GM19397 (cell line): ENCODE data around the gene GRIK4.
A peak's percentile ranks its signal among the peaks of the same experiment; 100 is the strongest.
"Not testable (repeated sequence)": the region's sequence is repeated elsewhere in the genome, so short reads cannot be mapped to it uniquely, and the experiment has no call there.

ENCODE experiments used
- ATAC-seq: cut with Tn5 transposase; IDR thresholded peaks from one replicate; pipeline ENCODE4 v1.9.1; 2021; ENCODE audit warnings: mild to moderate bottlenecking, moderate library complexity; ENCODE audit not compliant: unreplicated experiment

GRIK4 gene

DNA sequence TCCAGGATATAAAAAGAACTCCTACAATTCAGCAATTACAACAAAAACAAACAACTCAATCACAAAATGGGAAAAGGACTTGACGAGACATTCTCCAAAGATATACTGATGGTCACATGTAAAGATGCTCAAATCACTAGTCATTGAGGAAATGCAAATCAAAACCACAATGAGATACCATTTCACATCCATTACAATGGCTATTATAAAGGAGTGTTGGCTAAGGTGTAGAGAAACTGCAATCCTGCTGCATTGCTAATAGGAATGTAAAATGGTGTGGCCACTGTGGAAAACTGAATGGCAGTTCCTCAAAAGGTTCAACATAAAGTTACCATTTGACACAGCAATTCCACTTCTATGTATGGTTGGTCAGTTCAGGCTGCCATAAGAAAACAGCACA lies 500.5 kb downstream of the GRIK4 start:
- ATAC-seq: no peak

DNA sequence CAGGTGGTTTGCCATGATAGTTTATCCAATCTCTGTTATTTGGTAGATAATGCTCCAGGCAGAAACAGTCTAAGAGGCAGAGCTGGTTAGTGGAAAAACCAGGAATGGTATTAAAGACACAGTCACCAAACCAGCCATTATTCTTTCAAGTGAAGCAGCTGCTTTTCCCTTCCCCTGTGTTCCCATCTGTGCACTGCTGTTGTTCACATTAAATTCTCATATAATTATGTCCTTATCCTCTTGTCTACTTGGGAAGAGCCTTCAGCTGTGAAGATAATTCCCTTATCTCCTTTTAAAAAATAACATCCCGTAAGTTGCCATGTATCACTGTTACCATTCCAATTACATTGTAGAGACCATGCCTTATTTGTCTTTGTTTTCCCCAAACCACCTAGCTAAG lies 507.2 kb downstream of the GRIK4 start:
- ATAC-seq: no peak

DNA sequence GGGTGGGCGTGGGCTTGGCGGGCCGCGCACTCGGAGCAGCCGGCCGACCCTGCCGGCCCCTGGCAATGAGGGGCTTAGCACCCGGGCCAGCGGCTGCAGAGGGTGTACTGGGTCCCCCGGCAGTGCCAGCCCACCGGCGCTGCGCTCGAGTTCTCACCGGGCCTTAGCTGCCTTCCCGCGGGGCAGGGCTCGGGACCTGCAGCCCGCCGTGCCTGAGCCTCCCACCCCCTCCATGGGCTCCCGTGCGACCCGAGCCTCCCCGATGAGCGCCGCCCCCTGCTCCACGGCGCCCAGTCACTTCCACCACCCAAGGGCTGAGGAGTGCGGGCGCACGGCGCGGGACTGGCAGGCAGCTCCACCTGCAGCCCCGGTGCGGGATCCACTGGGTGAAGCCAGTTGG lies 510.2 kb downstream of the GRIK4 start:
- not testable (repeated sequence) for ATAC-seq

DNA sequence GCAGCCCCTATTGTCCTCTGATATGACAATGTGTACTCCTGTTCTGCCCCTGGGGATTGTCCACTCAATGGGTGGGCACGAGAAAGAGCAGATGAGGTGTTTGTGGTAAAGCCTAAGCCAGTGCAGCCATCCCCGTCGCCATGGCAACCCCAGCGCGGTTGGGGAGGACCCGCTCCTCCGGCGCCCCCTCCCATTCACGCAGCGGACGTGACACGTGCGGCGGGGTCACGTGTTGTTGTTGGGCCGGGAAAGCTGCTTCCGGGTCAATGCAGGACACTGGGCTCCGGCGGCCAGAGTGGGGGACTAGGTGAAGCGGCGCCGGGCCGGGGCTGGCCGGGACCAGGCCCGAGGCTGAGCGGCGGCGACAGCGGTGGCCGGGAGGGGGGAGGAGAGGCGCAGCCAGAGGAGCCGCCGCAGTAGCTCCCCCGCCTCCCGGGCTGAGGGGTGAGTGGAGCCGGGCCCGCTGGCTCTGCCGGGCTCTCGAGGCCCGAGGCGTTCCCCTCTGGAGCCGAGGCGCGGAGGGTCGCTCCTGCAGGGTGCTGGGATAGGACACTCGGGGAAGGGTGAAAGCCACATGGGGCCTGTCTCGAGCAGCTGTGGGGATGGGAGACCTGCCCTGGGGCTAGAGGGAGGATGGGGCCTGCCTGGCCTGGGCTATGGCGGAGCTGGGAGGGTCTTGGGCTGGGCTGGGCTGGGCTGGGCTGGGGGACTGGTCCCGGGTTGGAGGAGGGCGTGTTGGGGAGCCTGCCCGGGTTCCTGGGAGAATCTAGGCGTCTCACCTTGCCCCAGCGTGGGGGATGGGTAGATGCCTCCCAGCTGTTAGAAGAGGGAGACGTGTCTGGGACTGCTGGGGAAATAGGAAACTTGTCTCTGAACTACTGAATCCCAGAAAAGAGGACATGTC lies 512.6 kb downstream of the GRIK4 start, which contains the start of gene TBCEL:
TSS of gene TBCEL (plus strand) at position 255 of the 904 bp plus-strand sequence. CDS start 21,589 bp downstream, outside the sequence.
- ATAC-seq: peak; percentile 98

DNA sequence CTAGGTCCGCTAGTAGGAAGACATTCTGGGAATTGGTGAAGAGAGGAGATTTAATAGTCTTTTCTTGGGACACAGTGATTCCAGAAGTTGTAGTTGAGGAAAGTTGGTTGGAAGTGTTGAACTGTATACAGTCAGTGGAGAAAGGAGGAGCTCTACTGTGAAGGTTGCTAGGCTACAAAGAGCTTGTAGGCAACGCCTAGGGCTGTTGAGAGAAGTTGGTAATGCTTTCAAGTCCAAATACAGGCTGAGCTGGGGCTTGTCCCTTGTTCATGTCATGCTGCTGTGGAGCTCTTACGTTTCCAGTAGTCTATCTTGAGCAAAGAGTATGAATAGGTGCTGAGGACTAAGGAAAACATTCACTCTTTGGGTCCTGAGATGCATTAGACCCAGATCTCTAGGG lies 513.4 kb downstream of the GRIK4 start:
- no peak for ATAC-seq

DNA sequence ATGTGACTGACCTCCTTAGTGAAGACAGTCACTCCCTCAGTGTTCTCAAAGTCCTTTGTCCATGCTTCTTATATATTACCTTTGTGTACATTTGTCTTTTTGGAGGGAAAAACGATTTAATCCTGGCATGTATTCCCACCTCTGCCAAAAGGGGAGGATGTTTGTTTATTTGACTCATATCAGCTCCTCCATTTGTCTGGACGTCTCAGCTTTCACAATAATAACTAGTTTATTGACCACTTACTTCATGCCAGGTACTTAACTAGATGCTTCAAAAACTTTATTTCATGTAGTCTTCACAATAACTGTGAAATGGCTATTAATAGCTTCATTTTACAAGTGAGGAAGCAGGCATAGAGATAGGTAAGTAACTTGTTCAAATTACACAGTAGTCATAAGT lies 517.6 kb downstream of the GRIK4 start:
- ATAC-seq: no peak

DNA sequence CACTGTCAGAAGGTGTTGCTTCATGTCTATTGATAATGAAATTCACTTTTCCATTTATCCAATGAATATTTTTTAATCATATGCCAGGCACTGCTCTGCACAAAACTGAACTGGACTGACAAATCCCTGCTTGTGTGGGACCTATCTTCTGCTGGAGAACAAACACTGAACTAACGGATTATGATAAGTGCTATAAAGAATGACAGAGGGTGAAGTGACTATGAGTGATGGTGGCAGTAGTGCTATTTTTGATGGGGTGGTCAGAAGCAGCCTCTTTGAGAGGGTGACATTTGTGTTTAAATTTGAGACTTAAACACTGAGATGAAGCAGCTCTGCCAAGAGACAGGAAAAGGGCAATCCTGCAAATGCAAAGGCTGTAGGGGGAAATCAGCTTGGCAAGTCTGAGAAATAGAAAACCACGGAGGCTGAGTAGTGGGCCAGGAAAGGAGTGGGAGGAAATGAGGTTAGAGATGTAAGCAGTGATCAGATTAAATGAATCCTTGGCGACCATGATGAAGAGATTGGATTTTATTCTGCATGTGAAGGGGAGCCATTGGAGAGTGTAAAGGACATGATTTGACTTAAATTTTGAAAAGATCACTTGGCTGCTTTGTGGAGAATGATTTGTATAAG lies 518.4 kb downstream of the GRIK4 start:
- no peak for ATAC-seq

DNA sequence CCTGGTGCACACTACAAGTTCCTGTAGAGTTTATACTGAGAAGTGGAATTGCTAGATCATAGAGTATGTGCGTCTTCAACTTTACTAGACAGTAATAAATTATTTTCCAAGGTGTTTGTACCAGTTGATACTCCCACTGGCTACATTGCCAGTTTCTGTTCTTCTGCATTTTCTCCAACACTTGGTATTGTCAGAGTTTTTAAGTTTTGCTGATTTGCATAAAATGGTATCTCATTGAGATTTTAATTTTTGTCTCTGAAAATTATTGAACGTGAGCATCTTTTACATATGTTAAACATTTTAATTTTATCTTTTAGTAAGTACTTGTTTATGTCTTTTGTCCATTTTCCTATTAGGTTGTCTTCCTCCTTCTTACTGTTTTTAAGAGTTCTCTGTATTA lies 519.6 kb downstream of the GRIK4 start:
- ATAC-seq: no peak

DNA sequence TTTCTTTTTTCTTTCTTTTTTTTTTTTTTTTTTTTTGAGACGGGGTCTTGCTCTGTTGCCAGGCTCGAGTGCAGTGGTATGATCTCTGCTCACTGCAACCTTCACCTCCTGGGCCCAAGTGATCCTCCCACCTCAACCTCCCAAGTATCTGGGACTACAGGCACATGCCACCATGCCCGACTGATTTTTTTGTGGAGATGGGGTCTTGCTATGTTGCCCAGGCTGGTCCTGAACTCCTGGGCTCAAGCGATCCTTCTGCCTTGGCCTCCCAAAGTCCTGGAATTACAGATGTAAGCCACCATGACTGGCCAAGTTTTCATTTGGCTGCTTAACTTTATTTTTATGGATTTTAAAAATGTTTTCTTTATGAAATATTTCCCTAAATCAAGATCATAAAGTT lies 520.1 kb downstream of the GRIK4 start:
- not testable (repeated sequence) for ATAC-seq

DNA sequence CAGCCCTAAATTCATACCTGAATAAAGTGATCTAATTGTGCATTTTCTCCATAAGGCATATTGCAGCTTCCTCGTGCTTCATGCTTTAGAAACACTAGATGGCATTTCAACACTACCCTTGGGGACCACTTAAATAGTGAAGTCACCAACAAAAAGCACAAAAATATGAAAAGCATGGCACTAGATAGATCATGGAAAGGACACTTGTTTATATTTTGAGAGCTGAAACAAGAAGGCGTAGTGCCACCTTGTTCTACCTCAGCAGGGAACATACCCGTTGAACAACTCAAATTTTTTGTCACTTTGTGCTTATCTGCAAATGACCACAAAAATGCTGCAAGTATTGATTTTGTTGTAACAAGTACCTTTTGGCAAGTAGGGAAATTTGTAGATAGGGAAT lies 521.0 kb downstream of the GRIK4 start:
- ATAC-seq: no peak

DNA sequence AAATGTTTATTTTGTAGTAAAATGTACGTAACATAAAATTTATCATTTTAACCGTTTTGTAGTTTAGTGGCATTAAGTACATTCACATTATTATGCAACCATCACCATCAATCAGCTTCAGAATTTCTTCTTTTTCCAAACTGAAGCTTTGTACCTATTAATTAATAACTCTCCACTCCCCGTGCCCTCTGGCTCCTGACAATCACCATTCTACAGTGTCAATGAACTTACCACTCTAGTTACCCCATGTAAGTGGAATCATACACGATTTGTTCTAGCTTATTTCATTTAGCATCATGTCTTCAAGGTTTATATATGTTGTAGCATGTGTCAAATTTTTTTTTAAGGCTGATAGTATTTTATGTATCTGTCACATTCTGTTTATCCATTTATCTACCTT lies 522.1 kb downstream of the GRIK4 start:
- ATAC-seq: no peak

DNA sequence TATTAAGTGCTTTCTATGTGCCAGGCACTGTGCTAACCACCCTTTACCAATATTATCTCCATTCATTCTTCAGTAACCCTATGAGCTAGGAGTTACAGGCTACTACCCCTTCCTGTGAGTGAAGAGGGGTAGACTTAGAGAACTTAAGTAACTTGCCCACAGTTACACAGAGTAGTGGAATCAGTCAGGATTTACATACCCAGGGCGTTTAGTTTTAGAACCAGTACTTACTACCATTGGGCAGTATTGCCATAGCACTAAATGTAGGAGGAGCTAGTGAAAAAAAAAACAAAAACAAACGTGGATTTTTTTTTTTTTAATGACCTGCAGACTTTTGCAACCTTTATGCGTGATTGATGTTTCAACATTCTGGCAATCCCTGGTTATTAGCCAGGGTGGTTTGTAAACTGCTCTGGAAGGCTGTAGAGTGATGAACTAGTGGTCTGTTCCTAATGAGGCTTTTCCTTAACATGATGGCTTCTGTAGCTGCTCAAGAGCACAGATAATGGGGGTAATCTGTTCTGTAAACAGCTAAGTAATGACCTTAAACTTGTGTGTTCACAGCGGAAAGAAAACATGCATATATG lies 523.7 kb downstream of the GRIK4 start:
- ATAC-seq: no peak

DNA sequence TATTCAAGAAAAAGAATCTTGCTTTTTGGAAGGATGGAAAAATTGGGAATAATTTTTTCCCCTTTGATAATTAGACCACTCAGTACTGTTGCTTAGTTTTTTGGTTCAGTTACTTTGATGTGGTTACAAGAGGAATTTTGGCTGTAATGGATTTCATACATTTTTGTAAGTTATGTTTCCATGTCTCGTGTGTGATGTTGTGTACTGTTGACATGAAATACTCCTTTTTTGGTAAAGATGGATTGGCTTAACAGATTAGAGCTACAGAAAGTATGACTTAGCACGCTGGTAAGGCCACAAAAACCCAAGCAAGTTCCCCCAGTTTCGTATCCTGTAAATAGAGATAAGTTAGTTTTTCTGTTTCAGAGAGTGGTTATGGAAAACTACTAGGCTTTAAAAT lies 524.2 kb downstream of the GRIK4 start:
- no peak for ATAC-seq

DNA sequence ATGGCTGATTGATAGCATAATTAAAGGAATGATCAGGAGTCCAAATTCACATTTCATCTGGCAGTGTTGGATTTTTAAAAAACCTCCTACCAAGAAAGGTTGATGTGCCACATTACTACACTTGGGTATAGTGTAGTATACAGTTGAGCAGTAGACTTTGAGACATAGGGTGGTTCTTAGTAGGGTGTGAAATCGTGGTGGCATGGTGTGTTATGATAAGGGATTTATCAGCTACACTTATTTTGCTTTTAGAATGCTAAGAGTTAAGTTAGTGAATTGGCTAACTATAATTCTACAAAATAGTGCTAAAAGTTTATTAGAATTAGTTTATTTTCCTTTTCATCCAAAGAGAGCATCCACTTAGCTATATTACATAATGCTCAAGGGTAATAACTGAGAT lies 525.5 kb downstream of the GRIK4 start:
- no peak for ATAC-seq
